Fibroblast of skin of scalp (primary cell): ENCODE results near the gene SLIT3.
A peak's percentile ranks its signal among the peaks of the same experiment; 100 is the strongest.
"Not testable (repeated sequence)": the region's sequence is repeated elsewhere in the genome, so short reads cannot be mapped to it uniquely, and the experiment has no call there.

Source experiments
- DNase-seq: peaks from one replicate; pipeline ENCODE4 v3.0.0-alpha.2; 2013

SLIT3 gene

DNA sequence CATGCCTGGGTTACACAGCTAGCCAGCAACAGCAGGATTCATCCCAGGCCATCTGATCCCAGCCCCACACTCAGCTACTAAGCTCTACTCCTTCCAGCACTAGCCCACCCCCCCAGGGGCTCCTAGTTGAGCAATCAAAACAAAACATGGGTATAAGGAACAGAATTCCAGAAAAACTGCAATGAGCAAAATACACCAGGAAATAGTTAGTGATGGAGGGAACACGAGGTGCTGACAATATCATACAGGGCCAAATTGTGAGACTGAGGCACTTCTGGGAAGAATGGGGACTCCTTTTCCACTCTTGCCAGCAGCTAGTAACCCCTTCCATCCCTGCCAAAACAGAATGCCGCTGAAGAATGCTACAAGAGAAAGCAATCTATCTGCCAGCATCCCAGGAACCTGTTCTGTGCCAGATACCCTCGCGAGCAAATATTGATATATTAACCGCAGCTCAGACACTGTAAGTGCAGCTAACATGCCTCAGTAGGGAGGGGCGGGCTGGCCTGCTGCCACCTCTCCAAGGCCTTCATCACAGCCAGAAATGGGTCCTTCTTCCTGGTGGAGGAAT lies 161.4 kb downstream of the SLIT3 start:
- DNase-seq = peak; percentile 74

DNA sequence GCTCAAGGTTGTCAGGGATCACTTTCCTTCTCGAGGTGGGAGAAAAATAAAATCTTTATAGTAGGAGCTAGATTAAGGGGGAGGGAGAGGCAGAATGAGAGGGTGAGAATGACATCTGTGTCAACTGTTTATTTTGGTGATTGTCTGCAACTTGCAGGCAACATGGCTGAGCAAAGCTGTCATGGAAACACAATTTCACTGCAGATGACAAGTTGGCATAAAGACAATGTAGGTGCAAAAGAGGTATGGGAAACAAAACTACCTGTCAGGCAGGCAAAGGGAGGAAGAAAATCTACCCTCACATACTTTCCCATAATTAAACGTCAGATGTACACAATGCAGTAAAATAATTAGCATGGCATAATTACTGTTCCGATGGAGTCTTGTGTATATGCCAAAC lies 167.4 kb downstream of the SLIT3 start:
- no peak for DNase-seq

DNA sequence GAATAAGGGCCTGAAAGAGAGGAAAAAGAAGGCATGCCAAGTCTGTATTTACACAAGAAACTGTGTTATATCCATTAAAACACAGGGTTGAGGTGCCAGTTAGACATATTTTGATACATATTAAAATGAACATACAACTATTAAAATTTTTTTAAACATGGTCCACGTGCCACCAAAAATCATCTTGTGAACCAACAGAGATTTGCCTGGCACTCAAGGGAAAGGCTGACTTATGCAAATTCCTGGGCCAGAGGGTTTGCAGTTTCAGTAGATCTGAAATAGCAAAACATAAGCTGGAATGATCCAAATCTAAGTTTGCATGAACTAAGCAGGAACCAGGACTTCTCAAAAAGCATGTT lies 168.7 kb downstream of the SLIT3 start:
- DNase-seq = no peak

DNA sequence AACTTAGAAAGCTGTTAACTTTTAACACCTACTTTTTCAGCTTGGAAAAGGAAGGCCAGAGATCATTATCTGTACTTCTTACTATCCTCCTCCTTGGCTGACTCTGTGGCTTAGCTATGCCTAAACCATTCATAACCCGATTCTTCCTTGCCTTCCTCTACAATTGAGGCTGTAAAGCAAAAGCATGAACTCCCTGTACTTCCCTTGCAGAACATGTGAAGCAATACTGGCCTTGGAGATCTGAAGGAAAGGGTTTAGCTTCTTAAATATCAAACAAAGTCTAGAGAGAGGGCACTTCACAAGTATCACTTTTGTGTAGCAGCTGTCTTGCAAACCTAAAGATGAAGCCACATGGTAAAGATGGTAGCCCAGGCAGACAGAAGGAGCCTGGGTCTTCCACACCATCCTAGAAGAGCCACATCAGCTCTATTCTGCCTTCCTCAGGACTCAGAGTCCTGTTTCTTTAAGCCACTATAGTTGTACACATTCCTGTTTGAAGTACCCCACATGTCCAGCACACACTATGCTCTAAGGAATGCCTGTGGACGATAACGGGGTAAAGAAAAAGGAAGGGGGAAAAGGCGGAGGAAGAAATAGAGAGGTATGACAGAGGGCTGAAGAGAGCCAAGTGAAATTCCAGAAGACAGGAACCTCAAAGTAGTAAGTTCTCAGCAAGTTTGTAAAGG lies 169.2 kb downstream of the SLIT3 start:
- no peak for DNase-seq

DNA sequence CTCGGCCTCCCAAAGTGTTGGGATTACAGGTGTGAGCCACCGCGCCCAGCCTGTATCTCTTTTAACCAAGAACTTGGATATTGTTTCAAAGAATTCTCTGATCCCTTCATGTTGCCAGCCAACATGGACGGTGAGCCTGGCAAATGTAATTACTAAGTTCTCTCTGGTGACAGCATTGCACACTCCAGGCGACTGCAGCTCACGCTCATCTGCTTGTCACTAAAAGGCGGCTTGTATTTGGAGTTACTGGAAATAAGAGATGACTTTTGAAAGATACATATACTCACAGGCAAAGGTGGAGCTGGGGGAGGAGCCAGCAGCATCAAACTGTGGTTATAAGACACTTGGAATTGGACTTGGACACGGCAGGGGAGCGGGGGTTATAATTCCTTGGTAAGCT lies 172.3 kb downstream of the SLIT3 start:
- DNase-seq = no peak

DNA sequence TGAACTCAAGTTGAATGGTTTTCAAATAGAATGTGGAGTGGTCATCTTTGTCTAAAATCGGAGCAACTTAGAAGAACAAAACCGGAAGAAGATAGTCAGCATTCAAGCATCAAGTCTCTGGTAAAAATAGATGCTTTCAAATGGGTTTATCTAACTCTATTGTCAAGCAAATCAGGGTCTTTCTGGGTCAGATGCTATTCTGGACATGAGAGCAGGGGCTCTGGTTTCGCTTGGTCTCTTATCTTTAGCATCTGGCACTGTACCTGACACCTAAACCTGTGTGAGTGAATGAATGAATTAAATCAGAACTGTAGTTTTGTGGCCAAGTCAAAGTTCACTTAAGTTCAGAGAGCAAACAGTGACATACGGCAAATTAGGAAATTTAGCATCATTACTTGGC lies 173.5 kb downstream of the SLIT3 start:
- DNase-seq = no peak

DNA sequence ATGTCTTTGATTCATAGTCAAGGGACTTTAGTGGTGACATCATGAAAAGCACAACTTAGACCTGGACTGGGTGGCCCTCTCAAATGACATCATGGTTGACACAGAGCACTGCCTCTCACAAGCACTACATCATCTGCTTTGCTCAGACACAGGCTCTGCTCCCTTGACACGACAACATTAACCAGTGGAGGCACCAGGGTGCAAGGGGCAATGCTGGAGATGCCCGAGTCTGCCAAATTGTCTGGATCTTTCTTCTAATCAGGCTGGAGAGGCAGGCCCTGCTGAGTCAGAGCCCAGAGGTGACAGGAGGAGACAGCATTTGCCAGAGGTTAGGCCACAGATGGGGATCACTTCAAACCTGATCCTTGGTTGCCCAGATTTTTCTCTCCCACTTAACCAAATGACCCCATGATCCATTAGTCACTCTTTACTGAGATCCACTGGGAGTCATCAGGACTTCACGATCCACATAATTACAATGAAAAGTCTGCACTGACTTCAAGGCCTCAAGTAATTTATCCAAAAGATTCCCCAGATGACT lies 174.4 kb downstream of the SLIT3 start:
- DNase-seq = no peak

DNA sequence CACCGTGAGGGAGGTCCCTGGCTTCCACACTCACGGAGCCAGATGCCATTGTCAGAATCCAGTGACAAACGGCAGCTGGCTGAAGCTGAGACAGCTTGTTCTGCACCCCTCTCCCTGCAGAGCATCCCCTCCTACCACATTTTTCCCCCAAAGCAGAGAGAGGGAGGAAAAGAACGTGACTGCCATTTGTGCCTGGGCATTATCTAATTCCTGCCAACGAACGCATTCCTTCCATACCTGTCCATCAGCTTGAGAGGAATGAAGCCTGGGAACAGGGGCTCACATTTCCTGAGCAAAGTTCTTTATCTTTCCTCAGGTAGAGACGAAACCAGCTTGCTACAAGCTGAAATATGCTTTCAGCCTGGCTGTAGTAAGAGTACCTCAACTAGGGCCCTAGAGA lies 175.4 kb downstream of the SLIT3 start:
- DNase-seq = no peak

DNA sequence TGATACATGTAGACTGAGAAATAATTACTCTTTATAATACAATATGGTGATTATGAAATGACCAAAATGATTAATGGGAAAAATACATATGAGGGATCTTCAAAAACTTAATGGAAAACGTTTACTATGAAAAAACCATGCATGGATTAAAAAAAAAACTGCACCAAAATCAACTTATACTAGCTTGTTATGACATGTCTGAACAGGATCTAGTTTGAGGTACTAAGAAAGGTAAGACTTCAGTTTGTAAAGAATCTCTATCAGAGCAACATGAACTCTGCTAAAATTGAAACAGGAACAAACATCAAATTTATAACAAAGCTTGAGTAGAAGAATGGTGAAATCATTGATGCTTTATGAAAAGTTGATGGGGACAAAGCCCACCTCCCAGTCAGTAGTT lies 178.0 kb downstream of the SLIT3 start:
- DNase-seq = no peak

DNA sequence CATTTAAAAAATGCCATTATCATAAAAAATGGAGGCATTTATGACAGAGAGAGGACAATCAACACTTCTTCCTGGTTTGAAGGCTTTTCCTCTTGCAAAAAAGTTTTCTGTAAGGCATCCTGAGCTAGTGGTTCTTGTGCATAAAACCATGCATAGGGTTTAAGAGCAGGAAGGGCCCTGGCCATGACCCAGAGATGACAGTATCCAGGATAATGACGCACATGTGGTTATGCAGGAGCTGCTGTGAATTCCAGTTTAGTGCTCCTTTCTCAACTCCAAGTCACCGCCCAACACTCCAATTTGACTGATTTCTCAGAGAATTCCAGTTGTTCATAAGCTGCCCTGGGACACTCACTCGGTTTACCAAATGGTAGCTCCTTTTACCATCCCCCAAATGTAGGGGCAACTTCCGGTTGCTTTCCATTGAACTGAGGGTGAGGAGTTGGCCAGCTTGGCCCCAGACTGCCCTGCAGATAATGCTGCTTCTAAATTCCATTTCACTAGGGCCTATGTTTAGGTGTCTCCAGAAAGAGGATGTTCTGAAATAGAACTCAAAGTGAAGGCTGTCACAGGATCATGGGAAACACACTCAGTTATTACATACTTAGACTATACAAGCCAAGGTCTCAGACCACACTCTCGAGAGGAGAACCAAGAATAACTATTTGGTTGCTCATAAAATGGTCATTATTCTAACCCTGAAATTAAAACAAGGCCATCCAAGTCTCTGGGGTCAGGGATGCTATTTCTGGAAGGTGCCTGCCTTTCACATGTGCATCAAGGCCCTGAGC lies 179.1 kb downstream of the SLIT3 start:
- DNase-seq = peak; percentile 41

DNA sequence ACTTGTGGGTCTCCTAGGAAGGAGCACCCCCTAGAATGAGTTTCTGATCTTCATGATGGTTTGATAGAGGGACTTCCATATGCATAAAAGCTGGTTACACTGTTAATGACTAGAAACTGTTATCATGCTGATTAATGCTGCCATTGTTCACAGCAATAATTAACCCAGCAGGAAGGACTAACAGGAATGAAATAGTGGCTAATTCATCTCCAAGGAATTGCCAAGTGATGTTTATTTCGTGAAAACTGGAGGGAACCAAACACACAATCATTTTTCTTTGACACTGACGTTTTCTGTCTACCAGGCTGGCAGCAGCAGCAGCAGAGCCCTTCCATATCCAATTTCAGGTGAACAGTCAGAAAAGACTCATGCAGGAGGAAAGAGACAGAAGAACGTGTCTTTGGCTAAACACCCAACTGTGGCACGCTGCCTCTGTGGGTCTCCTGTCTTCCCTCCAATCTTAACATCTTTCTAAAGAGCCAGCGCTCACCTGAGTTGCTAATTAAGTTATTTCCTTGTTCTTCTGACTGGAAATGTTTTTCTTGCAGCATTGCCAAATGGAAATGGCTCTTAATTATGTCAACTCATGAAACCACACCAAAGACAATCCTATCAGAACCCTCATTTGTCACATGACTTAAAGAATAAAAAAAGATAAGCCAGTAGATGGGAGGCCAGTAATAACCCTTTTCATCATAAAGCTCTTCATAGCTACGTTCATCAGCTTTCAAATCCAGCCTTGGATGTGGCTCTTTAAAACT lies 181.5 kb downstream of the SLIT3 start:
- DNase-seq = no peak

DNA sequence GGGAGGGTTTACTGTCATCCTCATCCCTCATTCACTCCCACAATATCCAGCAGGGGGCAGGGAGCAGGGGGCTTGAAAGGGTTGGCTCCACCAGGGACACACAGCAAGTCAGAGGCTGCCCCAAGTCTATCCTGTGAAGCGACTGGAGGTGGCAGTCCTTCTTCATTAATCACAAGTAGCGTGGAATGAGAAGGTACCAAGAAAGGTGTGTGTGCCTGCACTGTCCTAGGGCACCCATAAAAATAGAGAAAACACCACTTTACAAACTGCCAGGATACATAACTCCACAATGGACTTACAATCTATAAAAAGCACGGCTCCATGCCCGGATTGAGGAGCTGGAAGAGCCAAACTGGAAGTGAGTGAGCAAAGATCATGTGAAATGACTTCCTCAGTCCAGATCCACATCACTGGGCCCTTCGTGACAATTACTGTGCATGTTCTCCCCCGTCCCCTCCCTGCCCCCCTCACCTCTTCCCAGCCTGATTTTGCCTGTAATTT lies 183.9 kb downstream of the SLIT3 start:
- no peak for DNase-seq

DNA sequence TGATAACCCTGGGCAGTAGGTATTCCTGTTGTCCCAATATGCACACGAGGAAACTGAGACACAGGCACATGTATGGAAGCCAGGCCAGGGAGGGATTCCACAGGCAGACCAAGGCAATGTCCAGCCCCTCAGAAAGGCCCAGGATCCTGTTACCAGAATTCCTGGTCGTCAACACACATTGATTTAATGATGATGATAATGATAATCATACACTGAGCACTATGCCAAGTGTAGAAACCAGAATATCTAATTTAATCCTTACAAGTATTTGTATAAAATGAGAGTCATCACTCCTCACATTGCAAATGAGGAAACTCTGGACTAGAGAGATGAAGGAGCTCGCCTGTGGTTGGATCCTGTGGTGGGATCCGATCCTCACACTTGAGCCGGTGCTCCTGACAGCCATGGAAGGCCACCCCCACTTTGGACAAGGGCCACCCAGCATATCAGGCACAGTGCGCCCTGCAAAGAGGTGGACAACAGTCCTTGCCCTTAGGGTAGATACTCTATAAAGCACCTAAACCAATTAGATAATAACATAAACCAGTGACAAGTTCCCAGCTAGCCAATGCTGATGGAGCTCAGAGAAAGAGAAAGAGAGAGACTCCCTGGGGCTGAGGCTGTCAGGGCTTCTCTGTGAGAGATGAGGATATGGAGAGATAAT lies 185.3 kb downstream of the SLIT3 start:
- no peak for DNase-seq

DNA sequence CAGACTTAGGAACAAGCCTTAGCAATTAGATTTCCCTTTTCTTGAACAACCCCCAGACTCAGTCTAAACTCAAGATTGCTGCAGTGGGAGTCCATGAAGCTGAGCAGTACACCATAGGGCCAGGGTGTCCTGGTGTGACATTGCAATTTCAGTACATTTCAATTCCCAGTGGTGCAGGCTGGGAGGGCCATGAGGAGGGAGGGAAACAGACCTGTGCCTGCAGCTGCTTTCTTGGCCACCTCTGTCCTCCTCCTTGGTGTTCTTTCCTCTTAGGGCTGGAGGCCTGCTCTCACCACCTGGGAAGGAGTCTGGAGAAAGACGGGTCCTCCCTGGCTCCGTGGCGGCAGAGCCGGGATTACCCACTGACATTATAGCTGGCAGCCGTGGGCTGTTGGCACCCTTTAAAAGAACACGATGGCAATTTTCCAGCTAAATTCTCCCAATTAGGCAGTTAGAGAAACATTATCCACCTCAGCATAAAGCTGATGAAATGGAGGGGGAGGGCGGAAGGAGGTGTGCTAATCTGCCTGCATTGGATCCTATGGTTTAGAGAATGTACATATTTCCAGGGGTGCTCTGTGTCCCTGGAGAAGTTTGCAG lies 186.4 kb downstream of the SLIT3 start:
- DNase-seq = no peak

DNA sequence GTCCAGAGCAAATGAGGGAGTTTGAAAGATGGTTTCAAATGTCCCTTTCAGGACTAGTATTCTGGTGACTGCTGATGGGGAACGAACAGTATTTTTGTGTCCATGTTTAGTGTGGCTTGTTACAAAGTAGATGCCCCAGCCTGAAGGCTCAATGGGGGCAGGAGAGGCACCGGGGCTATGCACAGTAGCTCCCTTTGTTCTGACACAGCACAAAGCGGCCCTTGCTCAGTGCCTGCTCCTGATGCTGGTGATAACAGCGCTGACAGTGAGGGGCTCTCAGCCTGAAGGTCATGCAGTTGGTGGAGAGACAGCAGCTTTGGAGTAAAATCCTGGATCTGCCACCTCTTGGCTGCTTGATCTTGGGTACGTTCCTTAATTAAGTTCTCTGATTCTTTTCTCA lies 188.9 kb downstream of the SLIT3 start:
- DNase-seq = no peak

DNA sequence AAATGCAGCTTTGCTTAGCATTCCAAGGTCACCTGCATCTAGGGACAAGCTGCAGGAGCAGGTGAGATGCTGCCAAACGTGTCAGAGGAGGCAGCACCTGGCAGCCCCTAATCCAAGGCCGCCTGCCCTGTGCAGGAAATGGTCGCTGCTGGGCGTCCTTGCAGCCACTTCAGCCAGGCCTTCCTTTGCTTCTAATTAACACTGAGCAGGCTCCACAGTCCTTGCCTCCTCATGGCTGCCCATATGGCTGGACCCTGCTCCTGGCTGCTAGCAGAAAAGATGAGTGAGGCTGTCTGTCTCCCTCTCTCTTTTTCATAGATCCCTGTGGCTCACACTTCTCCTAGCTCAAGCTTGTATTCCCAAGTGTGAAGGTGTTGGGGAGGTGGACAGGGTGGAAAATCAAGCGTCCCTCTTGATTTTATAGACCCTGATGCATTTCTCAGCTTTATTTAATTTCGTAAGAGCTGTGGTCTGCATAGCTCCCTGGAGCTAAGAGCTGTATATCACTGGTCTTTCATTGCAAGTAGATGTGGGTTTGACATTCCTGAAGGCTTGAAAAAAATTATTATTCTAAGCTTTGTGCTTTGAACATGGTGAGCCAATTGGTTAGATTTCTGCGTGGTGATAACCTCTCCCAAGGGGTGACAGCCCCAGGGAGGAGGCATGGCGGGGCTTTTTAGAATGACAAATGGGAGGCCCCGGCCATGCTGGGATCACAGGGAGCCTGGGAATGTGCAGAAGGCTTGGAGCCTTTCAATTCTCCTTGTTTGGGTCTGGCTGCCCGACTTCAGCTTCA lies 193.8 kb downstream of the SLIT3 start:
- peak; percentile 77 for DNase-seq

DNA sequence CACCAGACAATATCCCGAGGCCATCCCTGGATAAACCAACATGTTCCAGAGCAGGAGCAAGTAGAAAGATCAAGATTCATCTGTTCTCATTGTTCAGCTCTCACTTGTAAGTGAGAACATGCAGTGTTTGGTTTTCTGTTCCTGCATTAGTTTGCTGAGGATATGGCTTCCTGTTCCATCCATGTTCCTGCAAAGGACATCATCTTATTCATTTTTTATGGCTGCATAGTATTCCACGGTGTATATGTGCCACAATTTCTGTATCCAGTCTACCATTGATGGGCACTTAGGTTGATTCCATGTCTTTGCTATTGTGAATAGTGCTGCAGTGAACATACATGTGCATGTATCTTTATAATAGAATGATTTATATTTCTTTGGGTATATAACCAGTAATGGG lies 195.4 kb downstream of the SLIT3 start:
- DNase-seq = not testable (repeated sequence)

DNA sequence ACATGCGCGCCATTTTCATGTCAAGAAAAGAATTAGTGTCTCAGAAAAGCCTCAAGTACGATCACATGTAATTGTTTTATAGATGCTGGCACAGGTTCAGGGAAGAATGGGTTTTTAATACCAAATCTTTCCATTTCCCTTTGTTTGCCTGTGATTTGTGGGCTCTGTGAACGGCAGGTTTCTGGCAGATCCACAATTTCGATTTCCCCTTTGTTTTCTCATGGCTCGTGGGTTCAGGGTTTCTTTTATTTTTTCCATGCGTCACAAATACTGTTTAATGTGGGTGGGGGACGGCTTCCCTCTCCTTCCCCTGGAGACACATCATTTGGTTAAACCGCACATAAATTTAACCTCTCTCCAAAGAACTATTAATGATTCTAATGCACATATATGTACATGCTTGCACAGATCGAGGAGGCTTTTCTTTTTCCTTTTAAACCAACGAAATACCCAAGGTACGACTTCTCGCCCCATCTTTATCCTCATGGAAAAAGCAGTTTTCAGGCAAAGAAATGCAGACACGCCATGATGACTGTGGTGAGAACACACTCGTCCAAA lies 195.9 kb downstream of the SLIT3 start:
- no peak for DNase-seq

DNA sequence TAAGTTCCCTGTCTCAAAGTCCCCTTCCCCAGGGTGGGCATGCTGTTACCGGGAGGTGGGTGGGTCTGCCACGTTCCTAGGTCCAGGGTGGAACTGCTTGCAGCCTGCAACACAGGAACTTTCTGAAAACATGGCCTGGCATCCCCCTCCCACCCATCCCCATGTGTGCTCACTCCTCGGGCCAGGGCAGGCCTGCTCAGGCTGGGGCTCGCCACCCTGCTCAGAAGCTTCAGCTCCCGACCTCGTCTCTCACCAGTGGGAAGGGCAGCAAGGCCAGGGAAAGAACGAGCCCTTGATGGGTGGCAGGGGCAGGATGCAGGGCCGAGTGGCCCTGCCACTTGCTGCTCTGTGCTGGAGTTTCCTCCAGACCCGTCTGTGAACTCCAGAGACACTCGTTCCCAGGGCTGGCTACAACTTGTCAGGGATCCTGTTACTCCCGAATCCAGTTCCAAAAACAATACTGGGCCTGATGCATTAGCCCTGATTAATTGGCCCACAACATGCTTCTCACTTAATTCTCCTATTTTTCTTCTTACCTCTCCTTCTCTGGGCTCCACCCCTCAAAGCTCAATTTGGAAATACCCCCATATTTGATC lies 197.3 kb downstream of the SLIT3 start:
- no peak for DNase-seq

DNA sequence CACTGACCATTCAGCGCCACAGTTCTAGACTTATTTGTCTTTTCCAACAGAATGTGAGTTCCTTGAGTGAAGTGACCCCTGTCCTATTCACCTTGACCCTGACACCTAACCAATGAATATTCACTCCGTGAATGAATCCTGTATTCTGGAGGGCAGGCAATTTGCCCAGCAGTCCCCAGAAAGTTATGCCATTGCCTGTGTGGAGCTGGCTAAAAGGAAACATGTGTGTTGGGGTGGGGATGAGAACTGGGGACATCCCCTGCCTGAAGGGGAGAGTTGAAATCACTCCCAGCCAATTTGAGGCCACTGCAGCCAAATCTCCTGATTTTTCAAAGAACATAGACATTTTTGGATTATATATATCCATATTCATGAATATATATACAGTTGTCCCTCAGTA lies 199.0 kb downstream of the SLIT3 start:
- DNase-seq = no peak
